Astrocyte (in vitro differentiated cells and primary cell): ENCODE measurements around the gene SEPTIN12. TPM values are rescaled to one million over a fixed set of nuclear protein-coding genes. Genes with fewer than 3 reads are reported as not detected.

ENCODE experiments used
- DNase-seq: peaks from one replicate; pipeline ENCODE4 v3.0.0-alpha.2; 2010; ENCODE audit warnings: low read depth
- FAIRE-seq: peaks from 2 replicates; lab custom pipeline; 2011; peaks lifted over from hg19 to GRCh38; lab: Jason Lieb, UNC
- H2AFZ ChIP-seq: 2 replicates; pipeline ENCODE4 v1.6.0; 2012; ENCODE audit warnings: low read depth, low read length, inconsistent platforms
- H3K27ac ChIP-seq: 2 replicates; pipeline ENCODE4 v1.5.1; 2011; ENCODE audit warnings: low read depth, low read length, inconsistent platforms
- H3K27me3 ChIP-seq: 2 replicates; pipeline ENCODE4 v1.6.0; 2011; ENCODE audit warnings: low read length, inconsistent platforms; ENCODE audit not compliant: insufficient read depth
- H3K36me3 ChIP-seq: 2 replicates; pipeline ENCODE4 v1.5.1; 2011; ENCODE audit warnings: low read length, inconsistent platforms; ENCODE audit not compliant: insufficient read depth
- H3K4me1 ChIP-seq: 2 replicates; pipeline ENCODE4 v1.5.1; 2011; ENCODE audit warnings: low read length, inconsistent platforms; ENCODE audit not compliant: insufficient read depth
- H3K4me2 ChIP-seq: 2 replicates; pipeline ENCODE4 v1.6.0; 2012; ENCODE audit warnings: low read length, inconsistent platforms
- H3K4me3 ChIP-seq: 2 replicates; pipeline ENCODE4 v1.5.1; 2011; ENCODE audit warnings: low read depth, mild to moderate bottlenecking, low read length, inconsistent platforms; ENCODE audit not compliant: insufficient read depth
- H3K79me2 ChIP-seq: 2 replicates; pipeline ENCODE4 v1.6.0; 2012; ENCODE audit warnings: mild to moderate bottlenecking, low read length, inconsistent platforms; ENCODE audit not compliant: insufficient read depth
- H3K9ac ChIP-seq: 2 replicates; pipeline ENCODE4 v1.6.0; 2012; ENCODE audit warnings: mild to moderate bottlenecking, low read length, inconsistent platforms
- H3K9me3 ChIP-seq: 2 replicates; pipeline ENCODE4 v1.5.1; 2012; ENCODE audit warnings: low read depth, mild to moderate bottlenecking, low read length, inconsistent platforms; ENCODE audit not compliant: insufficient read depth
- H4K20me1 ChIP-seq: 2 replicates; pipeline ENCODE4 v1.6.0; 2012; ENCODE audit warnings: low read length, inconsistent platforms; ENCODE audit not compliant: insufficient read depth
- H3K27ac Mint-ChIP-seq: one replicate; pipeline ENCODE4 v1.8.0; 2021; ENCODE audit warnings: mild to moderate bottlenecking, mixed read lengths; ENCODE audit not compliant: unreplicated experiment
- H3K27me3 Mint-ChIP-seq: one replicate; pipeline ENCODE4 v1.8.0; 2021; ENCODE audit warnings: low read depth, mixed read lengths; ENCODE audit not compliant: unreplicated experiment
- H3K36me3 Mint-ChIP-seq: one replicate; pipeline ENCODE4 v1.8.0; 2021; ENCODE audit warnings: low read depth, mixed read lengths; ENCODE audit not compliant: unreplicated experiment
- H3K4me1 Mint-ChIP-seq: one replicate; pipeline ENCODE4 v1.8.0; 2021; ENCODE audit warnings: low read depth, mixed read lengths; ENCODE audit not compliant: unreplicated experiment
- H3K4me3 Mint-ChIP-seq: one replicate; pipeline ENCODE4 v1.8.0; 2021; ENCODE audit warnings: mild to moderate bottlenecking, moderate library complexity, mixed read lengths; ENCODE audit not compliant: unreplicated experiment
- H3K9me3 Mint-ChIP-seq: one replicate; pipeline ENCODE4 v1.8.0; 2021; ENCODE audit warnings: mild to moderate bottlenecking, mixed read lengths; ENCODE audit not compliant: unreplicated experiment
- CTCF ChIP-seq: IDR thresholded peaks from 2 replicates; pipeline ENCODE4 v1.5.1; 2011; ENCODE audit warnings: low read depth, mild to moderate bottlenecking, inconsistent platforms, low read length, moderate library complexity; ENCODE audit not compliant: insufficient read depth
- EZH2 ChIP-seq: IDR thresholded peaks from 2 replicates; pipeline ENCODE4 v1.6.1; 2012; ENCODE audit warnings: mild to moderate bottlenecking, low read length, inconsistent platforms; ENCODE audit not compliant: insufficient read depth
- total RNA-seq: library from RNA; stranded (reverse); gene quantifications from 2 replicates; pipeline ENCODE4 v1.2.1, GENCODE V29; 2021

Gene SEPTIN12
- total RNA-seq, 1 donor from 2014 or later: 5.9 TPM

- Histone ChIP-seq H3K4me3 (no peak overlapping the region), H3K36me3 (no peaks in the 10 kb centered on the region), H3K9me3 (no peaks in the 10 kb centered on the region), H3K27me3 (no peaks in the 10 kb centered on the region), H3K4me1 (peaks cover 9% of the 10 kb centered on the region), H2AFZ (no peak overlapping the region), H3K4me2 (no peak overlapping the region), H3K27ac (no peak overlapping the region), H3K9ac (no peak overlapping the region), H4K20me1 (peaks cover 3% of the 10 kb centered on the region), H3K79me2 (peaks cover 24% of the 10 kb centered on the region)
- DNase-seq (no peak), FAIRE-seq (no peak)
- Mint-ChIP-seq H3K27me3 (peaks cover 5% of the 10 kb centered on the region), H3K4me1 (peaks cover 5% of the 10 kb centered on the region), H3K4me3 (peak overlapping the region; percentile 68), H3K36me3 (peaks cover 2% of the 10 kb centered on the region), H3K27ac (no peak overlapping the region), H3K9me3 (no peaks in the 10 kb centered on the region)
- no peak for TF ChIP-seq CTCF
Observed at GRCh38 chr16:4736546-4736945, 51.6 kb downstream of the SEPTIN12 start.

- H3K27me3 ChIP-seq: no peaks in the 10 kb centered on the region
- H3K27ac ChIP-seq: peak overlapping the region; percentile 75
- H3K4me1 ChIP-seq: peaks cover 9% of the 10 kb centered on the region
- H4K20me1 ChIP-seq: peaks cover 3% of the 10 kb centered on the region
- H3K9me3 Mint-ChIP-seq: no peaks in the 10 kb centered on the region
- H3K4me3 ChIP-seq: peak overlapping the region; percentile 93
- H2AFZ ChIP-seq: peak overlapping the region; percentile 99
- H3K27me3 Mint-ChIP-seq: peaks cover 5% of the 10 kb centered on the region
- peak overlapping the region; percentile 80 for H3K27ac Mint-ChIP-seq
- H3K4me2 ChIP-seq: peak overlapping the region; percentile 100
- H3K9ac ChIP-seq: peak overlapping the region; percentile 90
- FAIRE-seq (no peak), DNase-seq (peak; percentile 53)
- H3K79me2 ChIP-seq: peaks cover 32% of the 10 kb centered on the region
- peak overlapping the region; percentile 91 for H3K4me3 Mint-ChIP-seq
- H3K9me3 ChIP-seq: no peaks in the 10 kb centered on the region
- peaks cover 2% of the 10 kb centered on the region for H3K36me3 Mint-ChIP-seq
- peaks cover 4% of the 10 kb centered on the region for H3K36me3 ChIP-seq
- TF ChIP-seq EZH2 (no peak), CTCF (no peak)
- peaks cover 5% of the 10 kb centered on the region for H3K4me1 Mint-ChIP-seq
Observed at GRCh38 chr16:4734730-4735535, 53.2 kb downstream of the SEPTIN12 start.
